ENCODE data around the gene BCL6B.
A peak's percentile ranks its signal among the peaks of the same experiment; 100 is the strongest.

BCL6B gene

GRCh38 chr17:7042501-7043181, 19.8 kb downstream of the BCL6B start:
- H4K20me1 ChIP-seq (ENCODE audit: control insufficient read depth, insufficient read depth, low read depth, low read length): no peaks in the 10 kb centered on the region
- no peaks in the 10 kb centered on the region for H3K9me3 ChIP-seq (ENCODE audit: control insufficient read depth, insufficient read depth, low read length)
- peaks cover 25% of the 10 kb centered on the region for H3K27me3 ChIP-seq (ENCODE audit: control insufficient read depth, low read length)
- H3K27ac ChIP-seq (ENCODE audit: low read depth, low read length): no peak overlapping the region
- peak overlapping the region; percentile 65 for H3K4me2 ChIP-seq (ENCODE audit: low read length)
- no peaks in the 10 kb centered on the region for H3K9me2 ChIP-seq (replicated peaks; ENCODE audit: control insufficient read depth, low read length)
- H3F3A ChIP-seq (ENCODE audit: control insufficient read depth, insufficient read depth): peaks cover 8% of the 10 kb centered on the region
- TF ChIP-seq EZH2phosphoT487 (IDR thresholded peaks at IDR 0.05; ENCODE audit: borderline replicate concordance, low read length): no peak
- peaks cover 2% of the 10 kb centered on the region for H3K79me2 ChIP-seq (ENCODE audit: control insufficient read depth, low read length)
- H3K4me3 ChIP-seq (ENCODE audit: low read length): peak overlapping the region; percentile 57
- peaks cover 57% of the 10 kb centered on the region for H3K4me1 ChIP-seq (ENCODE audit: control insufficient read depth, low read length)
- H3K36me3 ChIP-seq (ENCODE audit: control insufficient read depth, low read length): peaks cover 8% of the 10 kb centered on the region

- H3K4me3 ChIP-seq (ENCODE audit: low read length): peak overlapping the region; percentile 57
- H3K9me2 ChIP-seq (replicated peaks; ENCODE audit: control insufficient read depth, low read length): no peaks in the 10 kb centered on the region
- no peaks in the 10 kb centered on the region for H4K20me1 ChIP-seq (ENCODE audit: control insufficient read depth, insufficient read depth, low read depth, low read length)
- TF ChIP-seq EZH2phosphoT487 (IDR thresholded peaks at IDR 0.05; ENCODE audit: borderline replicate concordance, low read length): no peak
- TF ChIP-seq CTCF (IDR thresholded peaks at IDR 0.05; ENCODE audit: low read depth, low read length, poor library complexity, severe bottlenecking): no peak
- H3K27me3 ChIP-seq (ENCODE audit: control insufficient read depth, low read length): peaks cover 25% of the 10 kb centered on the region
- no peak overlapping the region for H3K27ac ChIP-seq (ENCODE audit: low read depth, low read length)
- H3K4me2 ChIP-seq (ENCODE audit: low read length): peak overlapping the region; percentile 65
- H3K9me3 ChIP-seq (ENCODE audit: control insufficient read depth, insufficient read depth, low read length): no peaks in the 10 kb centered on the region
- peaks cover 8% of the 10 kb centered on the region for H3K36me3 ChIP-seq (ENCODE audit: control insufficient read depth, low read length)
- no peaks in the 10 kb centered on the region; the same call in none of the 2 replicates for H3K79me2 ChIP-seq (ENCODE audit: control insufficient read depth, low read length)
- H3F3A ChIP-seq (ENCODE audit: control insufficient read depth, insufficient read depth): peaks cover 7% of the 10 kb centered on the region; the same call in 1 of the 2 replicates
- peaks cover 52% of the 10 kb centered on the region for H3K4me1 ChIP-seq (ENCODE audit: control insufficient read depth, low read length)
These were observed 20.3 kb downstream of the BCL6B start for GRCh38 chr17:7043182-7043496.

- Histone ChIP-seq H4K20me1 (ENCODE audit: control insufficient read depth, insufficient read depth, low read depth, low read length) (no peaks in the 10 kb centered on the region), H3K9me3 (ENCODE audit: control insufficient read depth, insufficient read depth, low read length) (no peaks in the 10 kb centered on the region), H3K4me1 (ENCODE audit: control insufficient read depth, low read length) (peaks cover 47% of the 10 kb centered on the region), H3K36me3 (ENCODE audit: control insufficient read depth, low read length) (peaks cover 4% of the 10 kb centered on the region), H3K79me2 (ENCODE audit: control insufficient read depth, low read length) (no peaks in the 10 kb centered on the region; the same call in none of the 2 replicates), H3K27ac (ENCODE audit: low read depth, low read length) (no peak within 1 kb of the TSS), H3K27me3 (ENCODE audit: control insufficient read depth, low read length) (peaks cover 25% of the 10 kb centered on the region), H3K4me3 (ENCODE audit: low read length) (peak within 1 kb of the TSS; percentile 57), H3K4me2 (ENCODE audit: low read length) (peak within 1 kb of the TSS; percentile 65), H3K9me2 (replicated peaks; ENCODE audit: control insufficient read depth, low read length) (no peaks in the 10 kb centered on the region), H3F3A (ENCODE audit: control insufficient read depth, insufficient read depth) (peaks cover 7% of the 10 kb centered on the region; the same call in 1 of the 2 replicates)
- no peak for TF ChIP-seq CTCF (IDR thresholded peaks at IDR 0.05; ENCODE audit: low read depth, low read length, poor library complexity, severe bottlenecking)
- TF ChIP-seq EZH2phosphoT487 (IDR thresholded peaks at IDR 0.05; ENCODE audit: borderline replicate concordance, low read length): no peak
These were observed 20.8 kb downstream of the BCL6B start, which contains the start of gene SLC16A11 for GRCh38 chr17:7043497-7044198. TSS of gene SLC16A11 (minus strand) at chr17:7044092. CDS start at chr17:7043513, 579 bp downstream.

All from DOHH2 (cell line).